H4 (cell line): ENCODE measurements around the gene ETF1. TPM values are rescaled to one million over a fixed set of nuclear protein-coding genes. Genes with fewer than 3 reads are reported as not detected.

Source experiments
- DNase-seq: peaks from one replicate; pipeline ENCODE4 v3.0.0-alpha.2; 2015; ENCODE audit warnings: low spot score
- total RNA-seq: library from RNA; depleted of rRNA; stranded (reverse); fragments of >200 nt; shearing (Covaris generic); gene quantifications from 2 replicates; pipeline ENCODE4 v1.2.3, GENCODE V29; 2014

Gene ETF1
- total RNA-seq, 1 experiment from 2014 or later: 163 TPM

DNA sequence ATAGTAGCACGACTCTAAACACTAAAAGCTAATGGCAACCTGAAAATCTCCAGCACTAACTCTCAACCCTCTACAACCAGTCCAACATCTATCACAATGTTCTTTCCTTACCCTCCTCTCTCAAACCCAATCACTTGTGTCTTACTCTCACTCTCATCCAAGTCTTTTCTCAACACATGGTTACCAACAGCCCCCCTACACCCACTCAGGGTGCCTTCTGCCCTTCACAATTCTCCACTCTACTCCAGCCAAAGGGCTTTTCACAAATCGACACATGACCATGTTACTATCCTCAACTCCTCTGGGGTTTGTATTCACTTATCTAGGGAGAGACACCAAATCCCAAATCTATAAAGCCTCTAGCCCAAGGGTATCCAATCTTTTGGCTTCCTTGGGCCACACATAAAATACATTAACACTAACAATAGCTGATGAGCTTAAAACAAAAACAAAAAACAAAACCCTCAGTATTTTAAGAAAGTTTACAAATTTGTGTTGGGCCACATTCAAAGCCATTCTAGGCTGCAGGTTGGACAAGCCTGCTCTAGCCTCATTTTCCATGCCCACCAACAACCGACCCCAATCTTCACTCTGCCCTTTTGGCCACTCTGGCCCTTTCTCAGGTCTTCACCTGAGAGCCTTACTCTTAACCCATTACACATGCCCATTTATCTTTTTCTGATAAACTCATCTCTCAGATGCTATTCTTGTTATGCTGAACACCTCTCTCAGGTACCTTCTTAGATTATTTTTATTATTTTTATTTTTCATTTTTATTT lies 20.5 kb upstream of the ETF1 start:
- no peak for DNase-seq

DNA sequence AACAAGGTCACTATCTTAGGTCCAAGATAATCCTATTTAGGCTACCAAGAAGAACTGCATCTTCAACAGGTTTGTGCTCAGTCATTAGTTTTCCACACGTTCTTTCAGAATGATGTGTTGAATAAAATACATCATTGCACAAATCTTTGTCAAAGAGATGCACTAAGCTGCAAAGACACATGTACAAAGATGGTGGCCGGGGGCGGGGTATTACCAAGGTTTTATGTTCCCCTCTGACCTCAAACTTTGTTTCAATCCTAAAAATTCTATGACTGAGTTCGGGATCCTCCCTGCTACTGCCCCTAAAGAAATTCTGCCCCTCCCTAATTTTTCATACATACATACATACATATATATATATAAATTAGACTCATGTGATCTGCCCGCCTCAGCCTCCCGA lies 17.9 kb upstream of the ETF1 start:
- no peak for DNase-seq

DNA sequence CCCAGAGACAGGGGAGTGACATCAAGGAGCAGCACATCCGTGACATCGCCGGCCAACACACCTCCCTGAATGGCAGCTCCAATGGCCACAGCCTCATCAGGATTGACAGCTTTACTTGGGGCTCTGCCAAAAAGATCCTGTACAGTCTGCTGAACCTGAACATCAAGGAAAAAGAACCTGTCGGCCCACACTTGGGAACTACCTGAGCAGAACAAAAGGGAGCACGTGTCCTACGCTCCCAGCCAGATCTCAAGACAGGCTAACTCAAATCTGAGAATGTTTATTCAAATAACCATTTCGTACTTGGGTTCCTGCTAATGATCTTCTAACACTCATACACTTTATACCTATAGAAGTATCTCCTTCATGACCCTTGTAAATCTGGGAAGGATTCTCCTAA lies 16.9 kb upstream of the ETF1 start:
- DNase-seq: no peak

DNA sequence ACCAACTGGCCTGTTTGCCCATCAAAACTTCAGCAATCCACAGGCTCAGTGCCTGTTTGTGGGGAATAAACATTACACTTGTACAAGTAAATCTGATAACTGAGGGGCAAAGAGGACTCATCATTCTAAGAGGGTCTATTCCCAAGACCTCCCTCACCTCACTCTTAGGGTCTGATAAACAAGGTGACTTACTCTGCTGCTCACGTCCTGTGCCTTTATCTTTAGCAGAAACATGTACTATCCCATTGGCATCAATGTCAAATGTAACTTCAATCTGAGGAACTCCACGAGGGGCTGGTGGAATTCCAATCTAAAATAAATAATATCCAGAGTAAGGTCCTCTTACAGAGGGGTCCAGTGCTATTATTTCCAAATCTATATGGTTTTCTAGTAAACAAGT lies 14.6 kb upstream of the ETF1 start:
- no peak for DNase-seq

DNA sequence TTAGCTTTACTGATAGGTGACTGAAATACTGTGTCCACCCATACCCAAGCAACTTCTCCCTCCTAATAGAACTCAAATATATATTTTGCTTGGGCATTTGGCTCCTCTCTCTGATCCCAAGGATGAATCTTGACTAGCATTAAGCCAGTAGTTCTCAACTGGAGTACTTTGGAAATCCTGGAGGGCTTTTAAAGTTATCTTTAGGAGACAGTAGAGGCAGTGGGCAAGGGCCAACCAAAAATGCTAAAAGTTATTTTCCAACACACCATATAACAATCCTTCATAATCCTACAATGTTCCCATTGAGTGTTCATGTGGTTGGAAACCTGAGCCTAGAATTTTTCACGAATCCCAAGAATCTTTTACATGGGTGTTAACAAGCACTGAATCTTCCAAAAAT lies 11.1 kb upstream of the ETF1 start:
- DNase-seq: no peak

DNA sequence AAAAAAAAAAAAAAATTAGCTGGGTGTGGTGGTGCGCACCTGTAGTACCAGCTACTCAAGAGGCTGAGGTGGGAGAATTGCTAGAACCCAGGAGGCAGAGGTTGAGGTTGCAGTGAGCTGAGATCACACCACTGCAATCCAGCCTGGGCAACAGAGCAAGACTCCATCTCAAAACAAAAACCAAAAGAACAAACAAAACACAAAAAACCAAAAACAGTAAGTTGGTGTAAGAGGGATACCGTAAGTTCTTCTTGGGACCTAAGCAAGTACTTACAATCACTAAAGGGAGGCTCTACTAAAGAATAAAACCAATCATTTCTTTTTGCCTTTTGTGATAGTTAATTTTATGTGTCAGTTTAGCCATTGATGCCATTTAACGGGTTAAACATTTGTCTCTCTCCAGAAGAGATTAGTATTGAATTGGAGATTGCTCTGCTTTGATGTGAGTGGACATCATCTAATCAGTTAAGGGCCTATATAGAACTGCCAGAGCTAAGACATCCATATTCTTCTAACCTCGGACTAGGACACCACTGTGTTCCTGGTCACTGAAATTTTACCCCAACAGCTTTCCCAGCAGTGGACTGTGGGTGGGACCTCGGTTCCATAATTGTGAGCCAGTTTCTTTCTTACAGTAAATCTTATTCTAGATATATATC lies 10.5 kb upstream of the ETF1 start:
- DNase-seq: no peak

DNA sequence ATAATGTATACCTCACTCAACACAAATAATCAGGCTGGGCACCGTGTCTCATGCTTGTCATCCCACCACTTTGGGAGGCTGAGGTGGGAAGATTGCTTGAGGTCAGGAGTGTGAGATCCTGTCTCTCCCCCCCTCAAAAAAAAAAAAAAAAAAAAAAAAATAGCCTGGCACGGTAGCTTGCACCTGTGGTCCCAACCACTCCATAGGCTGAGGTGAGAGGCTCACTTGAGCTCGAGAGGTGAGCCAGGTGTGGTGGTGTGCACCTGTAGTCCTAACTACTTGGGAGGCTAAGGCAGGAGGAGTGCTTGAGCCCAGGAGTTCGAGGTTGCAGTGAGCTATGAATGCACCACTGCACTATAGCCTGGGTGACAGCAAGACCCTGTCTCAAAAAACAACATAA lies 9.6 kb upstream of the ETF1 start:
- DNase-seq: no peak

DNA sequence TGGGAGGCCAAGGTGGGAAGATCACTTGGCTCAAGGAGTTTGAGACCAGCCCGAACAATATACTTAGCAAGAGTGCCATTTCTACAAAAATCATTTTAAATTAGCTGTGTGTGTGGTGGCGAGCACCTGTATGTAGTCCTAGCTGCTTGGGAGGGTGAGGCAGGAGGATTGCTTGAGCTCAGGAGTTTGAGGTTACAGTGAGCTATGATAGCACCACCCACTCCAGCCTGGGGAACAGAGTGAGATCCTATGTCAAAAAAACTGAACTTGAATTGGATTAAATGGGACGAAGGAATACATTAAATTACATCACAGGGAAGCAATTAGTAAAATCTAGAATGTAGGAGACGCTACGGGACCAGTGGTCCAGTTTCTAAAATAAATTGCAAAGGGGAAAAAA lies 6.4 kb upstream of the ETF1 start:
- no peak for DNase-seq

DNA sequence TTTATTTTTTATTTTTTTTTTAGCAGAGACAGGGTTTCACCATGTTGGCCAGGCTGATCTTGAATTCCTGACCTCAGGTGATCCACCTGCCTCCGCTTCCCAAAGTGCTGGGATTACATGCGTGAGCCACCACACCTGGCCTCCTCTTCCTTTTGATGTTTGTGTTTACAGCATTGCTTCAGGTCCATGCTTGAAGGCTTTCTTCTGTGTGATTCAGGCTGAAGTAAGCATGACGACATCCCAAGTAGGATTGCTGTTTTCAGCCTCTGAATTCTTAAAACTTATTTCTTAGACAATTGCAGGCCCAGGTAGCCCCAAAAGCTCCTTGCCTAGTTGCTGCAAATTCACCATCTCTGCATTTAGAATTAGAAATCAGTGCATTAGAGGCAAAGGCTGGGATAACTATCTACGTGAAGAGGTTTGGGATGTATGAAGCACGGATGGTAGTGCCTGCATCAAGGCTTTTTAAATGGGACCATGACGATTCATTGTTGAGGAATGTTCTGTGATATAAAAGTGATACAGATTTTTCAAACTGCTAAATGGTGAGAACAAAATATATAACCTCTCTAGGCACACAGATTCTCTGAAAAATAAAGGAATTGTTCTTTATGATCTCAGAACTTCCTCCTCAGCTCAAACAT lies 3.0 kb upstream of the ETF1 start:
- DNase-seq: no peak

DNA sequence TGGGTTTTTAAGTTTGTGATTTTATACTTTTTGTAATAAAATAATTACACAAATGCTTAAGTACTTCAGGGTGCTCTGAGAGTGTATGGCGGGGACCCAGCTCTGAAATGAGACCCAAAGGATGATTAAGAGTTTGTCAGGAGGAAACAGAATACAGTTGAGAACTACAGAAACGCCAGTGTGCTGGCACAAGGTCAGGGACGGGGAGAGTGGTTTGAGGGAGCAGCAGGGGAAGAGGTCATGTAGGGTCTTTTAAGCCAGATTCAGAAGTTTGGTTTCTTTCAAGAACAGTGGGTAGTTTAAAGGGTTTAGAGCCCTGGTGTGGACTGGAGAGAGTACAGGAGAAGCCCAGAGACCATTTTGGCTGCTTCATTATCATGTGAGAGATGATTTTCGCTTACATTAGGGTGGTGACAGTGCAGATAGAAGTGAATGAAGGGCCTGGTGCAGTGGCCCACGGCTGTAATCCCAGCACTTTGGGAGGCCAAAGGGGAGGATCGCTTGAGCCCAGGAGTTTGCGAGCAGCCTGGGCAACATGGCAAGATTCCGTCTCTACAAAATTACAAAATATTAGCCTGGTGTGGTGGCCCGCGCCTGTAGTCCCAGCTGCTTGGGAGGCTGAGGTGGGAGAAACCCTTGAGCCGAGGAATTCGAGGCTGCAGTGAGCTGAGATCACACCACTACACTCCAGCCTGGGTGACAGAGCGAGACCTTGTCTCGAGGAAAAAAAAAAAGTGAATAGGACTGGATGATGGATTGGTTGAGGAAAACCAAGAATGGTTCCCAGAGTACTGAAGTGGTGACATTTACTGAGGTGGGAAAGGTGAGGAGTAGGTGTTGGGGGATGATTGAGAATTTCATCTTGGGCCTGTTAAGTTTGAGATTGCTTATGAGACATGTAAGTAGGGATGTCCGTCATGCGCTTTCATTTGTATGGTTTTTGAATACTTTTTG lies 1.4 kb upstream of the ETF1 start:
- DNase-seq: no peak

DNA sequence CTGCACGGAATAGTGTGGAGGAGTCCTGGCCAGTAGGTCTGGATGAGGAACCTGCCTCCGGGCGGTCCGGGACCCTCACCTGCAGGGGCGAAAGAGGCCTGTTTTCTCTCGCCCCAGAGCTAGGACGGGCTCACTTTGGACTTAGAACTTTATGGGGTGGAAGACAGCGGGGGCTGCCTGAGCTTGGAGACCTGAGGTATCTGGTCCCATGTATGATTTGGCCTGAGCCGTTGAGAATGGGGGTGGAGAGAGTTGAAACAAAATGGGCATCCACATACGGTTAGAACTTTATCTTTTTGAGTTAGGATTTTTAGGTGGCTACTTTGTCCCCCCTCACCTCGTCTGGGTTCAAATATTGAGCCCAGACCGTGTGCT lies 681 bp upstream of the ETF1 start:
- DNase-seq: no peak

DNA sequence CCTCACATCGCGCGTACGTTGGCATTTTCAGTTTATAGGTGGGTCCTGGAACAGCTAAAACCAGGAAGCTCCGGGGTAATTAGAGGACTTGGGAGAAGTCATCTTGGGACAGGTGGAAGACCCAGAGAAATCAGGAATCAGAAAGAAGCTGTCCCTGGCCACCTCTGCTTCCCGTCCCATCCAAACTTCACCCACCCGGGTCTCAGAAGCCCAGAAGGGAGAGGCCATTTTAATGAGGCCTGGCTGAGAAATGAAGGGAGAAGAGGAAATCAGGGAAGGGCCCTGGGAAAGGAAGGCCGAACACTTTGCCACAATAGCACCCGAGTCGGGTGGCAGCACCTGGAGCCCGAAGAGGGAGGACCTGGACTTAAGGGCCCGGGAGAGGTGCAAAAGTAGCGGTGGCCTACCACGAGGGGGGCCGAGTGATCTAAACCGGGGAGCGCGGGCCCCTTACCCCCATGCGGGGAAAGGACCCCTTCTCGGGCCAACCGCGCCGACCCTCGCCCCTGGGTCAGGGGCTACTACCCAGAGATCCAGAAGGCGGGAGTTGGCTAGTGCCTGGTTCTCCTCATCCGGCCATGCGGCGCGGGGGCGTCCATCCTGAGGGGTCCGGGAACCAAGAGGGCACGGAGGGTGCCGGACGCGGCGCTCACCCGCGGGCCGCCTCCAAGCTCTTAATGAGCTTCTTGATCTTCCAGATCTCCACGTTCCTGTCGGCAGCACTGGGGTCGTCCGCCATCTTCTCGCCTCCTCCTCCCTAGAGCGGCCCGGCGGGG lies 668 bp downstream of the ETF1 start:
- no peak for DNase-seq

DNA sequence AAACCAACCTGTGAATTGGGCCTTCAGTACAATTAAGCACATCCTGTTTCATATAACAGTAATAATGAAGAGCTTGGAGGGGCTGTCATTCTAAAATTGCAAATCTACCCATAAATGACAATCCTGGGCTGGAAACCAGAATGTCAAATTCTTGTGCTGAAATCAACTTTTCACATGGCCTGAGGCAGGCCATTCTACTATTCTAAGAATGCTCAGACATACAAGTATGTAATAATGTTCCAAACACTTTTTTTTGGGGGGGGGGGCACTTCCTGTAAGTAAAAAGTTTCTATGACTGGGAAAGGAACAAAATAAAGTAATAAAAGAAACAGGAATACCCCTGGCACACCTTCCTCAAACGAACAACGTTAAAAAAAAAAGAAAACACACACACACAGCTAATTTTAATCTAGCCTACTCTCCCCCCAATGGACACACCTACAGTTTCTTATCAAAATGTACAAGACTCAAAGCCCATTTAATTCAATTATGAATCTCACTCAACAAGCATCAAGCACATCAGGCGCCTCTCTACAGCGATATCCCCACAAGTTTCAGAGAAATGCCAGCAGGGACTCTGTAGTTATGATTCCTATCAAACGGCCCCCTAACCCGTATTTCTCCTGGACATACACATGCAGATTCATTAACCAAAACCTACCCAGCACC lies 1.4 kb downstream of the ETF1 start:
- DNase-seq: no peak

DNA sequence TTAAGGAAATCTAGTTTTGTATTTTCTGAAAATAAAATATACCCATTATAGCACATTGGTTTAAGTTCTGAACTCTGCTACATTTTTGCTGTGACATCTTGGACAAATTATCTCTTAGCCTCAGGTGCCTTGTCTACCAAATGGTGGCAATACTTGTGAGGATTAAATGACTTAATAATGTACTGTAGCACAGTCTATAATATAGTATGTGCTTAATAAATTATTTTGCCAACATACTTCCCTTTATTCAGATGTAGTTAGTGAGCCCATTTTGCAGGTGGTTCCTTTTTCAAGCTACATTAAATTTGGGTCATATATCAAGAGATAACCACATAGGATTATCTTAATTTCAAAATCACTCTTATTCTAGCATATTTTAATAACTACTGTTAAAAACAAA lies 3.2 kb downstream of the ETF1 start:
- DNase-seq: no peak

DNA sequence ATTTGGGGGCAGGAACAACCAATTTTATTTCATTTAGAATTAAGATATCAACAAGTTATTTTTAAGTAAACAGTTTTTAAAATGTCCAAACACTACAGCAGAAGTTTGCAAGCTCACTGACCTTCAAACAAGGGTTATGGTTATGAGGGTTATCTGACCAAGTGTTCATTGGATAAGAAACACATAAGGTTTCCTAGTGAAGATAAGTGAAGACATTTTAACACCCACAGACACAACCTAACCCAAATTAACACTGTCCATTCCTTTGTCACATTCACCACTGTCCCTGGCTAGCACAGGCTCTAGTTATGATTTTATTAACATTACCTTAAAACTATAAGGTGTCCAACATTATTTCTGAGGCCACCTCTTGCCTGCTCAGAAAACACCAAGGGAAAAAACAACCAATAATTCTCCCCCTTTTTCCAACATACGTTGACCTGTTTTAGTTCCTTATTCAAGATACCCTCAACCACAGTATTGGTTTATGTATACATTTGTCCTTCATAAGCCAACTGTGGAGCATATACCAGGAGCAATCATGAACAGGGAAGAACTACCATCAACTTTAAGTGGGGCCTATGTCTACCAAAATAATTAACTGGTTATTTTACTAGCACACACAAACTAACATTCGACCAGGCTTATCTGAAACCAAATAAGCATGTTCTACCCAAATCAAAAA lies 4.0 kb downstream of the ETF1 start:
- DNase-seq: no peak

DNA sequence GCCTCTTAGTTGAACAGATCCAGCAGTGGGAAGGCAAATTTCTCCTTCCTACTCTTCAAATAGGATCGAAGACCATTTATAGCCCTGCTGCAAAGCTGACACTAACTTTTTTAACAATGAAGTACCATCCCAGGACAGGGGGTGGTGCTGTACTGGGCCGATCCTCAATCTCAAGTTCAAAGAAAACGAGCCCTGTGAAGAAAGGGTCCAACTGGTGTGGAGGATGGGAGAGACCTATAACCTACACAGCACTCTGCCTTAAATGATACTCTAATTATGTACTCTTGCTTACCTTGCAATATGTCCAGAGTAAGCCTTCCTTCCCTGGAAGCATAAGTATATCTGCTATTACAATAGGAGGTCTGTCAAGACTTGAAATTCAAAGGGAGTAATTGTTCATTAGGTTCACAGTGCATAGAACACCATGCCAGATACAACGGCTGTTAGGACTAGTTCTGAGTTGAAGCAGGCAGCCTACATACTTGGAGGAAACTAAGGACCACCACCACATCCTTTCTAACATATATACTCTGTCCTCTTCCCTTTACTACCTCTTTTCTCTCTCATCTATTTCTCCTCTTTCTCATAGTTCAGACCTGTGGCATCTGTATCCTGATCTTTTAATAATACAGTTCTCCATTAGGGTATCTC lies 6.2 kb downstream of the ETF1 start:
- DNase-seq: no peak

DNA sequence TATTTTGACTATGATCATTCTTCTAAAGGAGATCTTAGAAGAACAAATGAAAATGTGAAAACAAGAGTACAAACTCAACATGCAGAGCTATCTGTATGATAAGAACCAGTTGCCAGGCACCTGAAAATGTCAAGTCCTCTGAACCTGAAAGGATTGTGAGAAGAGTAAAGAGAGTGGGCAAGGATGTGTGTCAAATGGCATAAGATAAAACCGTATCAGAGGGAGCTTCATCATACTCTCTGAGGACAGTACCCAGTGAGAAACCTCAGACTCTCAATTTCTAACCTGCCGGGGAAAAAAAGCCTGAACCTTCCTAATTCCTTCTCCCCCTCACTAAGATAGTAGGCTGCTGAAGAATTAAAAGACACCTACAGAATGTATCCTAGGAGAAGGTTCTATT lies 6.8 kb downstream of the ETF1 start:
- no peak for DNase-seq

DNA sequence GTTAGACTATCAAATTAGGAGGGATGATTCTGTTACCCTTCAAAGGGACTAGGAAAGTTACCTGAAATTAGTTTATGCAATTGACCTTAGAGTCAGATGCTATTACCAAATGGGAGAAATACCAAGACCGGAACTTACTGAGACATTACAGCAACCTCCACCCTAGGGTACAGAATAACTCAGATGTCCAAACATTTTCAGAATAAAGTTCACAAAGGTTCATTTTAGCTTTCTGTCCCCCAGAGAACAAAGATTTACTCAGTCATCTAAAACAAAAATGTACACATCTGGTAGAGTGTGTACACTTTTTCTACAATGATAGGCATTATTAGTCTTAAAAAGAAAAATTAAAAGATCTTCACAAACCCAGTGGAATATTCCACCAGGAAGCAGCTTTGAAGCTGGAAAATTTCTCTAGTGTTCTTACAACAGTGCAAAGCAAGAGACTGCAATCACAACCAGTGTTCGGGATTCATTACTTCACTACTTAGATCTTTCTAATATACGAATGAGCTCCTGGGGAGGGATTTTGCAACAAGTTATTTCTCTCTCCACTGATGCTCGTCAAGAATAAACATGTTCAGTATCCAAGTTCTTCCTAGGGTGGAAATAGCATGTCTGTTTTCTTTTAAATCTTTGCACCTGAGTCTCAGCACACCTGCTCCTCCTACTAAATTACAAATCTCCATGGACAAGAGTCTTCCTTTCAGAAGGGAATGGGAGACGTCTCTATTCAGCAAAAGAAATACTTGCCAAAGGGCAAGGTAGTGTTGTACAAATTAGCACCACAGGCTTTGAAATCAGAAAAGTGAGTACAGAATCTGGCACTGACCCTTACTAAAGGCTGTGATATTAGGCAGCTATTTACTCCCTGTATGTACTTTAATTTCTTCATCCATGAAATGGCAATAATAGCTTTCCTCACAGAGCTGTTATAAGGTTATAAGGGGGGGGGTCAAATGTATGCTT lies 8.8 kb downstream of the ETF1 start:
- DNase-seq: no peak
